Measurements from ENCODE around the gene DNLZ. TPM values are rescaled to one million over a fixed set of nuclear protein-coding genes. Genes with fewer than 3 reads are reported as not detected.
A peak's percentile ranks its signal among the peaks of the same experiment; 100 is the strongest.

The DNLZ gene
- total and polyA plus RNA-seq, 2 donors (not counting 1 experiment from before 2014, with no cell fraction given) = 23.0 to 42.0 TPM

DNA sequence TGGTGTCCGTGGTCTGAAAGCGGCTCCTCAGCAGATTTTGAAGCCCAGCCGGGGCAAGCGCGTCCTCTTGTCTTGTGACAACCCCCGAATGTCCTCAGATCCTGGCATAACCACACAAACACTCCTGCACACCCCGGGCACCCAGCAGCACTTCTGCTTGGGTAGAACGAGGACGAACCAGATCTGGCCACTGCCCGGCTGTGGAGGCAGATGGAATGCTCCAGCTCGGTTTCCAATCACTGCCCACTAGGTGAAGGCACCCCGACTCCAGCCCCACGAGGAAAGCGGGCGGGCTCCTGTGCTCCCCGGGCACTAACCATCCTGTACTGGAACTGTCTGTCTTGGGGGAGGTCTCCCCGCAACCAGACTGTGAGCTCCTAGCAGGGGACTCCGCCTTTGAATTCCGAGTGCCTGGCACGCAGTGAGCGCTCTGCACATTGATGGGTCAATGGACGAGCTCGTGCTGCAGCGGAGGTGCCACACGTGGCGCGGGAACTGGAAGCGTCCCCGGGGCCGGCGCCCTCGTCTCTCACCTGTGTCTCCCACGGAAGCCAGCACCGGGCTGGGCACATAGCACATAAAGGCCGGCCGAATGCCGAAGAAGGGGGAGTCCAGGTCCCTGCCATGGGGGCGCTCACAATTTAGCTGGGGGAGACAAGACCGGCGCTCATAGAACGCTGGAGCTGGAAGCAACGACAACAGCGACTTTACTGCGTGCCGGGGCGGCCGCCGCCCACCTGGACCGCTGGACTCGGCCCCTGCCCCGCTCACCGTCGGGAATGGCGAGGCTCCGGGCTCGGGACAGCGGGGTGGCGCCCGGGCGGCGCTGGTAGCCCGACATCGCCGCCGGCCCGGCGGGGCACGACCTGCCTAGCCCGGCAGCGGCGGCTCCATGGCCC, 46.3 kb upstream of the DNLZ start:
- Mint-ChIP-seq H3K9me3 (ENCODE audit: insufficient read depth) (no peaks in the 10 kb centered on the region), H3K4me3 (peak overlapping the region; percentile 92), H3K27ac (peak overlapping the region; percentile 92), H3K27me3 (no peaks in the 10 kb centered on the region), H3K4me1 (peaks cover 43% of the 10 kb centered on the region)
- Histone ChIP-seq H3K4me2 (replicated peaks; ENCODE audit: low read depth, low read length, poor library complexity, severe bottlenecking) (peak overlapping the region; percentile 91), H3K79me2 (ENCODE audit: control insufficient read depth, insufficient read depth, low read length) (peaks cover 71% of the 10 kb centered on the region), H3K36me3 (replicated peaks in 1 of 2; ENCODE audit: control extremely low read depth in 1 of 2, control insufficient read depth in 1 of 2, extremely low read depth in 1 of 2, insufficient read depth in 2 of 2, low read length in 1 of 2) (peaks cover 0 to 52% of the 10 kb centered on the region in 2 experiments), H3K9me3 (ENCODE audit: control extremely low read depth in 1 of 3, control insufficient read depth in 2 of 3, insufficient read depth in 1 of 3, low read length in 2 of 3) (no peaks in the 10 kb centered on the region), H3K4me3 (ENCODE audit: control extremely low read depth in 1 of 5, extremely low read depth in 1 of 5, insufficient read depth in 1 of 5, low read depth in 2 of 5, low read length in 4 of 5) (peak overlapping the region; percentile 46 to 81 (median 75)), H3K27ac (ENCODE audit: low read length in 2 of 2) (peak overlapping the region; percentile 55 to 81), H2AFZ (ENCODE audit: insufficient read depth, low read depth, low read length, poor library complexity, severe bottlenecking) (peak overlapping the region; percentile 76), H3K9ac (ENCODE audit: low read length) (peak overlapping the region; percentile 86), H3K27me3 (replicated peaks in 1 of 4; ENCODE audit: control extremely low read depth in 1 of 4, control insufficient read depth in 3 of 4, insufficient read depth in 4 of 4, low read length in 3 of 4) (no peaks in the 10 kb centered on the region), H4K20me1 (ENCODE audit: control insufficient read depth, insufficient read depth, low read length, poor library complexity, severe bottlenecking) (peaks cover 50% of the 10 kb centered on the region), H3K4me1 (ENCODE audit: control insufficient read depth in 2 of 2, insufficient read depth in 2 of 2, low read length in 2 of 2) (peaks cover 31 to 42% of the 10 kb centered on the region in 2 donors)
- POLR2A ChIA-PET = interaction anchor here (0.6 to 1.7 kb wide), 4 partner anchors 9 to 47 kb away, joined by 4 to 7 read pairs (median 4); partner anchors contain the start of gene DNLZ
- WGBS (ENCODE audit: insufficient coverage) = 11% methylated on average over 71 of the region's 71 CpGs
- DNase-seq (peak; percentile 63), ATAC-seq (ENCODE audit: low read depth) (peak; percentile 15)
- CTCF ChIA-PET = interaction anchor here (0.6 to 2.6 kb wide), 2 partner anchors 9 to 31 kb away, joined by 3 to 16 read pairs; partner anchors contain the start of gene SNAPC4
- intact Hi-C loops (cut with micrococcal nuclease) = loop anchor here (1.0 to 2.0 kb wide), 4 partner anchors 10 to 73 kb away; partner anchors contain the start of genes DNLZ, INPP5E, SEC16A and SNAPC4
- TF ChIP-seq, protein P1, sequence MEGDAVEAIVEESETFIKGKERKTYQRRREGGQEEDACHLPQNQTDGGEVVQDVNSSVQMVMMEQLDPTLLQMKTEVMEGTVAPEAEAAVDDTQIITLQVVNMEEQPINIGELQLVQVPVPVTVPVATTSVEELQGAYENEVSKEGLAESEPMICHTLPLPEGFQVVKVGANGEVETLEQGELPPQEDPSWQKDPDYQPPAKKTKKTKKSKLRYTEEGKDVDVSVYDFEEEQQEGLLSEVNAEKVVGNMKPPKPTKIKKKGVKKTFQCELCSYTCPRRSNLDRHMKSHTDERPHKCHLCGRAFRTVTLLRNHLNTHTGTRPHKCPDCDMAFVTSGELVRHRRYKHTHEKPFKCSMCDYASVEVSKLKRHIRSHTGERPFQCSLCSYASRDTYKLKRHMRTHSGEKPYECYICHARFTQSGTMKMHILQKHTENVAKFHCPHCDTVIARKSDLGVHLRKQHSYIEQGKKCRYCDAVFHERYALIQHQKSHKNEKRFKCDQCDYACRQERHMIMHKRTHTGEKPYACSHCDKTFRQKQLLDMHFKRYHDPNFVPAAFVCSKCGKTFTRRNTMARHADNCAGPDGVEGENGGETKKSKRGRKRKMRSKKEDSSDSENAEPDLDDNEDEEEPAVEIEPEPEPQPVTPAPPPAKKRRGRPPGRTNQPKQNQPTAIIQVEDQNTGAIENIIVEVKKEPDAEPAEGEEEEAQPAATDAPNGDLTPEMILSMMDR (IDR thresholded peaks at IDR 0.05) = no peak
- TF ChIP-seq EZH2 (IDR thresholded peaks at IDR 0.05; ENCODE audit: borderline replicate concordance, insufficient read depth, low read depth, low read length, poor library complexity, severe bottlenecking) = no peak
